Sigmoid colon (tissue), 7 donors: ENCODE measurements around the gene RIMBP2. TPM values are rescaled to one million over a fixed set of nuclear protein-coding genes. Genes with fewer than 3 reads are reported as not detected.

Source experiments
- DNase-seq: peaks from one replicate; pipeline ENCODE4 v3.0.0-alpha.2; 2019
- H3K27ac ChIP-seq, 4 donors: fragments of 200-600 bp; sonication (generic); one replicate each; pipeline ENCODE4 v1.5.1; 2016 to 2019; ENCODE audit warnings: mild to moderate bottlenecking in 1 of 4
- H3K27me3 ChIP-seq, 3 donors: fragments of 200-600 bp; sonication (generic); one replicate each; pipeline ENCODE4 v1.5.1; 2019; ENCODE audit warnings: mild to moderate bottlenecking in 1 of 3
- H3K36me3 ChIP-seq, 4 donors: fragments of 200-600 bp; sonication (generic); one replicate each; pipeline ENCODE4 v1.5.1; 2016 to 2019
- H3K4me1 ChIP-seq, 4 donors: fragments of 200-600 bp; sonication (generic); one replicate each; pipeline ENCODE4 v1.5.1; 2017 to 2019
- H3K4me3 ChIP-seq, 4 donors: fragments of 200-600 bp; sonication (generic); one replicate each; pipeline ENCODE4 v1.5.1; 2017 to 2019; ENCODE audit warnings: mild to moderate bottlenecking in 2 of 4, moderate library complexity in 1 of 4
- H3K9me3 ChIP-seq, 4 donors: fragments of 200-600 bp in 3 of 4; sonication (generic) in 3 of 4; one replicate each; pipeline versions ENCODE4 v1.5.1 to v1.6.1; 2013 to 2019
- EP300 ChIP-seq, 4 donors: sonication (generic); formaldehyde crosslinking; IDR thresholded peaks; one replicate each; pipeline ENCODE4 v1.6.1; 2017; ENCODE audit warnings: antibody characterized with exemption in 4 of 4
- POLR2A ChIP-seq, 2 donors: fragments of 450-650 bp; IDR thresholded peaks; one replicate each; pipeline ENCODE4 v1.6.1; 2016; ENCODE audit warnings: antibody characterized with exemption in 2 of 2, mild to moderate bottlenecking in 2 of 2, moderate library complexity in 2 of 2
- POLR2AphosphoS5 ChIP-seq, 4 donors: sonication (generic); formaldehyde crosslinking; IDR thresholded peaks; one replicate each; pipeline ENCODE4 v1.6.1; 2017; ENCODE audit warnings: antibody characterized with exemption in 4 of 4
- WGBS, 2 donors: extraction: QIAGEN DNeasy Blood & Tissue Kit; methylation state at CpG; one replicate each; pipeline ENCODE4 v1.1.7; 2013; 5-methylcytosine and 5-hydroxymethylcytosine counted together
- intact Hi-C: fragments of 100-400 bp; cut with DNase I; formaldehyde crosslinking; loops from one replicate; pipeline ENCODE4 v1.15.1; 2023
- polyA plus RNA-seq, 3 donors: library from polyadenylated mRNA; stranded (reverse); fragments of 200-250 nt; gene quantifications; one replicate each; pipeline ENCODE4 v1.2.3, GENCODE V29; 2013
- total RNA-seq, 4 donors: library from RNA; depleted of rRNA; stranded (reverse); fragments of >200 nt; gene quantifications; one replicate each; pipeline ENCODE4 v1.1.0, GENCODE V29; 2016
- TF ChIP-seq, protein P1 (sequence below), 4 experiments: fragments of 450-650 bp in 3 of 4; fragments of 200-600 bp in 1 of 4; IDR thresholded peaks; one replicate each; pipeline ENCODE4 v1.5.1; 2016 to 2019; ENCODE audit warnings: antibody characterized with exemption in 4 of 4, mild to moderate bottlenecking in 3 of 4, moderate library complexity in 2 of 4
- donor health status: healthy with polysubstance abuse.
- donor health status: Bipolar disorder and iron deficiency.
- donor health status: healthy.

RIMBP2 gene
- total and polyA plus RNA-seq, 7 donors = under 0.01 to 5.5 (median 1.4) TPM

- Histone ChIP-seq H3K4me3 (no peak overlapping the region), H3K27ac (no peak overlapping the region), H3K36me3 (no peaks in the 10 kb centered on the region), H3K4me1 (no peaks in the 10 kb centered on the region), H3K27me3 (no peaks in the 10 kb centered on the region), H3K9me3 (peaks cover 0 to 5% (median 0%) of the 10 kb centered on the region in 4 donors)
- TF ChIP-seq POLR2AphosphoS5 (IDR thresholded peaks at IDR 0.05) = no peak
- TF ChIP-seq POLR2A (IDR thresholded peaks at IDR 0.05) = no peak
- TF ChIP-seq, protein P1, sequence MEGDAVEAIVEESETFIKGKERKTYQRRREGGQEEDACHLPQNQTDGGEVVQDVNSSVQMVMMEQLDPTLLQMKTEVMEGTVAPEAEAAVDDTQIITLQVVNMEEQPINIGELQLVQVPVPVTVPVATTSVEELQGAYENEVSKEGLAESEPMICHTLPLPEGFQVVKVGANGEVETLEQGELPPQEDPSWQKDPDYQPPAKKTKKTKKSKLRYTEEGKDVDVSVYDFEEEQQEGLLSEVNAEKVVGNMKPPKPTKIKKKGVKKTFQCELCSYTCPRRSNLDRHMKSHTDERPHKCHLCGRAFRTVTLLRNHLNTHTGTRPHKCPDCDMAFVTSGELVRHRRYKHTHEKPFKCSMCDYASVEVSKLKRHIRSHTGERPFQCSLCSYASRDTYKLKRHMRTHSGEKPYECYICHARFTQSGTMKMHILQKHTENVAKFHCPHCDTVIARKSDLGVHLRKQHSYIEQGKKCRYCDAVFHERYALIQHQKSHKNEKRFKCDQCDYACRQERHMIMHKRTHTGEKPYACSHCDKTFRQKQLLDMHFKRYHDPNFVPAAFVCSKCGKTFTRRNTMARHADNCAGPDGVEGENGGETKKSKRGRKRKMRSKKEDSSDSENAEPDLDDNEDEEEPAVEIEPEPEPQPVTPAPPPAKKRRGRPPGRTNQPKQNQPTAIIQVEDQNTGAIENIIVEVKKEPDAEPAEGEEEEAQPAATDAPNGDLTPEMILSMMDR (IDR thresholded peaks at IDR 0.05) = no peak
- no peak for TF ChIP-seq EP300 (IDR thresholded peaks at IDR 0.05)
- DNase-seq = no peak
- intact Hi-C loops = no loop called here
- 78 to 92% methylated on average over 20 of the region's 20 CpGs for WGBS, 2 donors
Measured at GRCh38 chr12:130668286-130669204, 47.6 kb downstream of the RIMBP2 start.

- Histone ChIP-seq H3K36me3 (no peaks in the 10 kb centered on the region), H3K4me3 (no peak overlapping the region), H3K27me3 (no peaks in the 10 kb centered on the region), H3K4me1 (no peaks in the 10 kb centered on the region), H3K27ac (no peak overlapping the region), H3K9me3 (peaks cover 0 to 5% (median 0%) of the 10 kb centered on the region in 4 donors)
- intact Hi-C loops = no loop called here
- TF ChIP-seq POLR2A (IDR thresholded peaks at IDR 0.05) (no peak), EP300 (IDR thresholded peaks at IDR 0.05) (no peak), POLR2AphosphoS5 (IDR thresholded peaks at IDR 0.05) (no peak)
- TF ChIP-seq, protein P1 (IDR thresholded peaks at IDR 0.05) = no peak
- WGBS, 2 donors = 85 to 86% methylated on average over 7 of the region's 7 CpGs
- no peak for DNase-seq
Measured at GRCh38 chr12:130667421-130667960, 48.6 kb downstream of the RIMBP2 start.

DNA sequence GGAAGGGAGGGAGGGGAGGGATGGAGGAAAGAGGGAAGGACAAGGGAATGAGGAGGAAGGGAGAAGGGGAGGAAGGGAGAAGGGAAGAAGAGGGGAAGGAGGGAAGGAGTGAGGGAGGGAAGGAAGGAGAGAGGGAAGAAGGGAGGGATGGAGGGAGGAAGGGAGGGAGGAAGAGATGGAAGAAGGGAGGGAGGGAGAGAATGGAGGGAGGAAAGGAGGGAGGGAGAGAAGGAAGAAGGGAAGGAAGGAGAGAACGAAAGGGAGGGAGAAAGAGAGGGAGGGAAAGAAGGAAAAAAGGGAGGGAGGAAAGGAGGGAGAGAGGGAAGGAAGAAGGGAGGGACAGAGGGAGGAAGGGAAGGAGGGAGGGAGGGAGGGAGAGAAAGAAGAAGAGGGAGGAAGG is 49.5 kb downstream of the RIMBP2 start:
- H3K27ac ChIP-seq = no peak overlapping the region
- H3K27me3 ChIP-seq = no peaks in the 10 kb centered on the region
- intact Hi-C loops = no loop called here
- H3K36me3 ChIP-seq = no peaks in the 10 kb centered on the region
- DNase-seq = no peak
- H3K9me3 ChIP-seq = peaks cover 0 to 5% (median 0%) of the 10 kb centered on the region in 4 donors
- no peak for TF ChIP-seq POLR2A (IDR thresholded peaks at IDR 0.05)
- TF ChIP-seq POLR2AphosphoS5 (IDR thresholded peaks at IDR 0.05) = no peak
- 68 to 83% methylated on average over 1 of the region's 1 CpG for WGBS, 2 donors
- no peaks in the 10 kb centered on the region for H3K4me1 ChIP-seq
- H3K4me3 ChIP-seq = no peak overlapping the region

DNA sequence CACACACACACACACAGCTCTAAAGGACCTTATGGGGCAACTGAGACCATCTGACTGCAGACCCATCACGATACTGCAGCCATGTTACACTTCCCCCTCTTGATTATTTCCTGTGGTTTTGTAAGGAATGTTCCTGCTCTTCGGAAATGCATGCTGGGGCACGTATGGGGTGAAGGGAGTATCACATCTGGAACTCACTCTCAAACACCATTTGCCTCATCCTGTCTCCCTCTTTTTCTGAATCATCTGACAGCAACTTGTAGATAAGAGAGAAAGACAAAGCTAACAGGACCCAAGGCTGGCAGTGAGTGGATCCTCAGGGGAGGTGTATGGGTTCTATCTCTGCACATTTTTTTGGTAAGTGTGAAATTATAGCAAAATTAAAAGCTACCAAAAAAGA is 50.3 kb downstream of the RIMBP2 start:
- 33 to 76% methylated on average over 3 of the region's 3 CpGs for WGBS, 2 donors
- TF ChIP-seq POLR2A (IDR thresholded peaks at IDR 0.05) = no peak
- no peak for TF ChIP-seq POLR2AphosphoS5 (IDR thresholded peaks at IDR 0.05)
- TF ChIP-seq, protein P1 (IDR thresholded peaks at IDR 0.05) = no peak
- no peak for TF ChIP-seq EP300 (IDR thresholded peaks at IDR 0.05)
- H3K9me3 ChIP-seq = peaks cover 0 to 5% (median 0%) of the 10 kb centered on the region in 4 donors
- H3K4me1 ChIP-seq = no peaks in the 10 kb centered on the region
- H3K36me3 ChIP-seq = no peaks in the 10 kb centered on the region
- intact Hi-C loops = no loop called here
- no peak for DNase-seq
- no peaks in the 10 kb centered on the region for H3K27me3 ChIP-seq
- no peak overlapping the region for H3K27ac ChIP-seq
- H3K4me3 ChIP-seq = no peak overlapping the region

DNA sequence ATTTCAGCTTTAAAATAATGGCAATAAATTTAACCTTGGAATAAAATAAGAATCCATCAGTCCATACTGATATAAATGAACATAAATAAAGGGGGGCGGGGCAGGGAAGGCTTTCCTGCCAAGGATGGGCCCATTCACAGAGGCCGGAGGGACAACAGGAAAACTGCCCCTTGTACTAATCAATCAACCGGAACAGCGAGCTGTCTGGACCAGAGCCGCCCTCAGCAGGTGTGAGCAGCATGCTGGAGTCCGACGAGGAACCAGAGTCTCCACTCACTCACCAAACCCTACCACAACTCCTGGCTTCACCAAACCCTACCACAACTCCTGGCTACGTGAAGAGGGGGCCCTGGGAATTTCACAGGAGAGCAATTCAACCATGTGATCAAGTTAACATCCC is 51.3 kb downstream of the RIMBP2 start:
- Histone ChIP-seq H3K4me1 (no peaks in the 10 kb centered on the region), H3K27ac (no peak overlapping the region), H3K9me3 (peaks cover 0 to 5% (median 0%) of the 10 kb centered on the region in 4 donors), H3K4me3 (no peak overlapping the region), H3K36me3 (no peaks in the 10 kb centered on the region), H3K27me3 (no peaks in the 10 kb centered on the region)
- intact Hi-C loops = no loop called here
- no peak for DNase-seq
- TF ChIP-seq POLR2A (IDR thresholded peaks at IDR 0.05) (no peak), POLR2AphosphoS5 (IDR thresholded peaks at IDR 0.05) (no peak), EP300 (IDR thresholded peaks at IDR 0.05) (no peak)
- TF ChIP-seq, protein P1 (IDR thresholded peaks at IDR 0.05) = no peak
- WGBS, 2 donors = 89 to 91% methylated on average over 8 of the region's 8 CpGs
